GM03348 (cell line): ENCODE measurements around the gene ZCCHC9.
A peak's percentile ranks its signal among the peaks of the same experiment; 100 is the strongest.
"Not testable (repeated sequence)": the region's sequence is repeated elsewhere in the genome, so short reads cannot be mapped to it uniquely, and the experiment has no call there.

ENCODE experiments used
- DNase-seq: peaks from one replicate; pipeline ENCODE4 v3.0.0; 2012; ENCODE audit warnings: low spot score

ZCCHC9 gene, protein sequence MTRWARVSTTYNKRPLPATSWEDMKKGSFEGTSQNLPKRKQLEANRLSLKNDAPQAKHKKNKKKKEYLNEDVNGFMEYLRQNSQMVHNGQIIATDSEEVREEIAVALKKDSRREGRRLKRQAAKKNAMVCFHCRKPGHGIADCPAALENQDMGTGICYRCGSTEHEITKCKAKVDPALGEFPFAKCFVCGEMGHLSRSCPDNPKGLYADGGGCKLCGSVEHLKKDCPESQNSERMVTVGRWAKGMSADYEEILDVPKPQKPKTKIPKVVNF

DNA sequence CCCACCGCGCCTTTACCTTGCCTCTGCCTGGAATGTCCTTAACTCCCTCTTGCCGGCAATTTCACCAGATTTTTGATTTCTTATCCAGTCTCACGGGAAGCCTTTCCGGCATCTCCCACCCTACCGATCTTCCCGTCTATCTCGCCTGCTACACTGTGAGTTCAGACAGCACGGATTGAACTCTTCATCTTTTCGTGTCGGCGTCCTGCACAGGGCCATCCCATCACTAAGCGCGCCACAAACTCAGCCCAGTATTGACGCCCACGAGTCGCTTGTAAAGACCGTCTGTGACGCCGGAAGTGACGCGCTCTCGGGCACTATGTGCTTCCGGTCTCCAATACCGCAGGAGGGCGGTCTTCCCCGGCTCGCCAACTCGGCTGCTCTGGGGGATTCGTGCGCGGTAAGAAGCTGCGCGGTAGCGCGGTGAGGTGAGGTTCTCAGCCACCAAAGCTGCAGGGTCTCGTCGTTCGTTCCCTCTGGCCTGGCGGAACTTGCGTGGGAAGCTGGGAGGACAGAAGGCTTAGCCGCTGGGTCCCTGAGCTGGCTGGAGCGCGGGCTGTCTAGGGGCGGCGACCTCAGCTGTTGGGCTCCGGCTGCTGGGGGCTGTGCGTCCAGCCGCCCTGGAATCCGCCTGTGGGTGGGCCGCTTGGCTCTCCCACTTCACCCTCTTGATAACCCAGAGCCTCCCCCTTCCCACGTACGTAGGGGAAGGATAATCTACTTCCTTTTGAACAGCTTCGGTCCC, at the start of gene ZCCHC9:
Gene ZCCHC9, plus strand, starts transcription at position 317 of the 745 bp plus-strand sequence. CDS start 3,171 bp downstream, outside the sequence.
- peak; percentile 91 for DNase-seq

DNA sequence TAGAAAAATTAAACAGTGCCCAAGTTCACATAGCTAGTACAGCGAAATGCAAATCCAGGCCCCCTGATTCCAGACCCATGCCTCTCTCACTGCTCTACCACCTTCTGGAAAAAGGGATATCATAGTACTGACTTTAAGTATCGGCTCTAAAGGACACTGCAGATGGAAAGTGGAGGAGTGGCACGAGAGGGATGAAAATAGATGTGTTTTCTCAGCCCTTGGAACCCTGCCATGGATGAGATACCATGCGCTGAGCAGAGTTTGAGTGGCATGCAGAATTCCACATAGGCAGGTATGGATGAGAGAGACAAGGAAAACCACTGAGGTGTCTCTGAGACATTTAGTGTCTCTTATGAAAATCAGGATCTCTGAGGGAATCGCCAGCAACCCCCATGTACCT, 49.5 kb upstream of the ZCCHC9 start:
- DNase-seq, result no peak

DNA sequence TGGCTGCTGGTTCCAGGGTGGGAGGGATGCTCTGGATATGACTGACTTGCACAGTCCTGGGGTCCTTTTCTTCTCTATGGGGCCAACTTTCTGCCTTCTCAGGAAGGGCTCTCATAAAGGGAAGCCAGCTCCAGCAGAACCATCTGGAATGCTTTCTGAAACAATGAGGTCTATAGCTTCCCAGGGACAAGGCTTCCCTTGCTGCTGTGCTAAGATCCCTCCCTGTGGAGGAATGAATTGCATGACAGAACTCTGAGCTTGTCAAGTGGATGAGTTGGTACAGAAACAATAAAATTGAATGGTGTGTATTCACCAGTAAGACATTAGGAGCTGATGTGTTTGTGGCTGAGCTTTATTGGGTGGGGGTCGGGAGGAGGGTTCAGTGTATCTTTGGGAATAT, 48.5 kb upstream of the ZCCHC9 start:
- no peak for DNase-seq

DNA sequence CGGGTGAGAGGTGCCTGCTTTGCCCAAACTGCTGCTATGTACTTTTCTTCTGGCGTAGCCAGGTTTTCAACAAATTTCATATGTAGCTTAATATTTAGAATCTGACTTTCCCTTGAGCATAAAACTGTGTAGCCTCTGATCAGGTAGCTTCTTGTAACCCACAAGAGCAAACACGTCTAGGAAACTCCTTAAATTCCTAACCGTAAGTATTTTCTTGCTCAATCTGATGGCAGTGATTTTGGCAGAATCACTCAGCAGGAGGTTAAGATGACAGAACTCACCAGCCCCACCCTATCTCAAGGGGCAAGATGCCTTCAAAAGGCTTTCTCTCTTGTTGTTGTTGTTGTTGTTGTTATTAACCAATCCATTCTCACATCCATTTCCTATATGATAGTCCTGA, 47.5 kb upstream of the ZCCHC9 start:
- no peak for DNase-seq

DNA sequence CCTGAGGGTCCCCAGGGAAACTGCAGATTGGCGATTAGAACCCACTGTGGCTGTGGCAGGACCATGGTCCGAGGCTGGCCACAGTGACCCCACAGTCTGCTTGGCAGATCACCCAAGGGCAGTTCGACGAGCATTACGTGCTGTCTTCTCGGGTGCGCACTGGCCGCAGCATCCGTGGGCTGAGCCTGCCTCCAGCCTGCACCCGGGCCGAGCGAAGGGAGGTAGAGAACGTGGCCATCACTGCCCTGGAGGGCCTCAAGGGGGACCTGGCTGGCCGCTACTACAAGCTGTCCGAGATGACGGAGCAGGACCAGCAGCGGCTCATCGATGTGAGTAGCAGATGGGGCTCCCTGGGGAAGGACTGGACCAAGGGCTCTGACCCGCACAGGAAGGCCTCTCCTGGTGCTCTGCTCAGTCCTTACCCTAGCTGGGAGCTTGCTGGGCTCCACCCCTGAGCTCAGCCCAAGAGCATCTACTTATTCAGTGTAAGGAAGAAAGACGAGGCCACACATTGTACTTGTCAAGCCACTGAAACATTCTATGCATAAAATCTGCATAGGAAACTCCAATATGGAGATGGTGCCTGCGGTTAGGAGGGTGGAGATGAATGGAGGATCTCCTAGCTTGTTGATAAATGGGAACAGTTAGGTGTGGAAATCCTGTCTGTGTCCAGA, 46.4 kb upstream of the ZCCHC9 start:
- DNase-seq, result no peak

DNA sequence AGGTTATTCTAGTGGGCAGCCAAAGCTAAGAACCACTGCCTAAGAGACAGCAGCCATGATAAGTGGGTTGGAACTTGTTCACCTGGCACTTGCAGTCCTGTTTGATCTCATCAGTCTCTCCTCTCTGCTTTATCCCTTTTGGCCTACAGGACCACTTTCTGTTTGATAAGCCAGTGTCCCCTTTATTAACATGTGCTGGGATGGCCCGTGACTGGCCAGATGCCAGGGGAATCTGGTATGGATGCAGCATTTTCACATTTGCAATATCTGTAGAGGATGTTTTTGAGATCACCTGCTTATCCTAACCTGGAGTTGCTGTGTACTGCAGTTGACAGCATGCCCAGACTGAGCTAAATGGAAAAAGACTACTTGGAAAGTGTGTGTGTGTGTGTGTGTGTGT, 44.6 kb upstream of the ZCCHC9 start:
- no peak for DNase-seq

- not testable (repeated sequence) for DNase-seq
Measured at GRCh38 chr5:81262796-81263195, 38.6 kb upstream of the ZCCHC9 start.

GRCh38 chr5:81265101-81265500, 36.3 kb upstream of the ZCCHC9 start:
- DNase-seq, result no peak

- peak; percentile 69 for DNase-seq
Measured at GRCh38 chr5:81268521-81269196, 32.7 kb upstream of the ZCCHC9 start.

DNA sequence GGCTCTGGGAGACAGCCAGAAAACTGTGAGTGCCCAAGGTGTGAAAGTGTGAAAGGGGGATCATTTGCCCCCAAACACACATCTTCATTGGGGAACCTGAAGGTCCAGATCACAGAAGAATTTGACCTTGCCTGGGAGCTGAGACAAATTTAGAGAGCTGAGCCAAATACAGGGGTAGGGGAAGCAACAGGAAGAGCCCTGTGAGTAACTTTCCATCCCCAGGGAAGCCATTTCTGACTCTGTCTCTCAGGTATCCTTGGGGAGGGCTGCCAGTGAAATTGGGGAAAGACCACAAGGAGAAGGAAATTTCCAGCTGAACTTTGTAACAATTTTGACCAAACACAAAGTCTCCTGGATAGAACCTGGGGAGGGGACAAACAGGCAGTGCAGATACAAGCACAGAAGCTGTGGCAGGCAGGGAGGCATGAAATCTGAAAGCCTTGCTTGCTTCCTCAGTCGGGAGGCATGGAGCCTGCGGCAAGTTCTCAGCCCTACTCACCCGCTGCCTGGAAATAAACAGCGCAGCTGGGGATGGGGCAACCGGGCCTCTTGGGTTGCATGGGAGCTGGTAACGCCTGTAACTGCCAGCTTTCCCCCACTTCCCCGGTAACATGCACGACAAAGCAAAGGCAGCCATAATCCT, 31.5 kb upstream of the ZCCHC9 start:
- DNase-seq, result no peak

DNA sequence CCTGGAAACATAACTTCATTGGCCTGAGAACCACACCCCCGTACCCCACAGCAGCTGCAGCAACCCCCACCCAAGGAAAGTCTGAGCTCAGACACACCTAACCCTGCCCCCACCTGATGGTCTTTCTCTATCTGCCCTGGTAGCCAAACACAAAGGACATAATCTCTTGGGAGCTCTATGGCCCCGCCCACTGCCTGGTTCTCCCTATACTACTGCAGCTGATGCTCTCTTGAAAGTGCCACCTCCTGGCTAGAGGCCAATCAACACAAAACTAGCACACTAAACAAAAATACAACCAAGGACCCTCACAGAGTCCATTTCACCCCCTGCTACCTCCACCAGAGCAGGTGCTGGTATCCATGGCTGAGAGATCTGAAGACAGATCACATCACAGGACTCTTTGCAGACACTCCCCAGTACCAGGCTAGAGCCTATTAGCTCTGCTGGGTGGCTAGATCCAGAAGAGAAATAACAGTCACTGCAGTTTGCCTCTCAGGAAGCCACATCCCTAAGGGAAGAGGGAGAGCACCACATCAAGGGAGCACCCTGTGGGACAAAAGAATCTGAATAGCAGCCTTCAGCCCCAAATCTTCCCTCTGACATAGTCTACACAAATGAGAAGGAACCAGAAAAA, 30.9 kb upstream of the ZCCHC9 start:
- not testable (repeated sequence) for DNase-seq

GRCh38 chr5:81283976-81284375, 17.4 kb upstream of the ZCCHC9 start:
- no peak for DNase-seq

GRCh38 chr5:81286059-81286617, 15.2 kb upstream of the ZCCHC9 start:
- no peak for DNase-seq

- DNase-seq, result no peak
Measured at GRCh38 chr5:81288021-81288433, 13.4 kb upstream of the ZCCHC9 start.

GRCh38 chr5:81290146-81290545, 11.2 kb upstream of the ZCCHC9 start:
- DNase-seq, result no peak

DNA sequence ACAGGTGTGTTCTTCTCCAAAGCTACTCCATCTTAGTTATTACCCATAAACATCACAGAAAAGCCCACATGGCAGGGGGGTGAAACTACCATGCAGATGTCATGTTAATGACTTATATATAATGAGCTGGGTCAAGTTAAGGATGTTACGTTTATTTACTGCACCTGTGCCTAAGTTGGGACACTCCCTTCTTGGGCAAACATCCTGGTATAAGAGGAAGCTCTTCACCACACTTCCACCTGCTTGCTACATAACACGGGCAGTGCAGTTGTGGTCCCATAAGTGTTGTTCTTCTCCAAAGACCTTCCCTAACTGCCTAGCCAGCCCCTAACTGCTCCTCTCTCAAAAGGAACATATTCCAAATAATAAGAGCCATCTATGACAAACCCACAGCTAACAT, 9.3 kb upstream of the ZCCHC9 start:
- DNase-seq, result no peak

DNA sequence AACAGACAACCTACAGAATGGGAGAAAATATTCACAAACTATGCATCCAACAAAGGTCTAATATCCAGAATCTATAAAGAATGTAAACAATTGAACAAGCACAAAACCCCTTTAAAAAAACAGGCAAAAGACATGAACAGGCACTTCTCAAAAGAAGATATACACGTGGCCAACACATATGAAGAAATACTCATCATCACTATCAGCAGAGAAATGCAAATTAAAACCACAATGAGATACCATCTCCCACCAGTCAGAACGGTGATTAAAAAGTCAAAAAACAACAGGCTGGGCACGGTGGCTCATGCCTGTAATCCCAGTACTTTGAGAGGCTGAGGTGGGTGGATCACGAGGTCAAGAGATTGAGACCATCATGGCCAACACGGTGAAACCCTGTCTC, 7.4 kb upstream of the ZCCHC9 start:
- DNase-seq, result not testable (repeated sequence)

- no peak for DNase-seq
Measured at GRCh38 chr5:81297531-81297930, 3.9 kb upstream of the ZCCHC9 start.

- no peak for DNase-seq
Measured at GRCh38 chr5:81300921-81301270, 491 bp upstream of the ZCCHC9 start.

GRCh38 chr5:81302596-81302995, 1.2 kb downstream of the ZCCHC9 start:
- no peak for DNase-seq

- DNase-seq, result no peak
Measured at GRCh38 chr5:81303563-81303962, 2.2 kb downstream of the ZCCHC9 start.
